HepG2 (cell line): ENCODE measurements around the gene CXorf38. TPM values are rescaled to one million over a fixed set of nuclear protein-coding genes. Genes with fewer than 3 reads are reported as not detected.

Experiments used
- ATF7 ChIP-seq, 2 experiments: fragments of 450-650 bp in 1 of 2; sonication (generic) in 1 of 2; formaldehyde crosslinking in 1 of 2; IDR thresholded peaks; 2 replicates each; pipeline versions ENCODE4 v1.4.0 to v1.6.1; 2016 to 2020; ENCODE audit warnings: antibody characterized with exemption in 1 of 2, mild to moderate bottlenecking in 1 of 2, missing genetic modification reagents in 1 of 2
- HNRNPLL ChIP-seq: fragments of 200-400 bp; formaldehyde crosslinking; IDR thresholded peaks from 2 replicates; pipeline ENCODE4 v1.6.1; 2017; ENCODE audit warnings: mild to moderate bottlenecking, low read depth, low read length; ENCODE audit not compliant: poor library complexity, severe bottlenecking
- MED1 ChIP-seq: sonication (generic); formaldehyde crosslinking; IDR thresholded peaks from 2 replicates; pipeline ENCODE4 v1.4.0; 2020; ENCODE audit warnings: missing genetic modification reagents
- MEIS1 ChIP-seq: sonication (generic); formaldehyde crosslinking; IDR thresholded peaks from 2 replicates; pipeline ENCODE4 v1.9.0; 2021; ENCODE audit warnings: mild to moderate bottlenecking, missing genetic modification reagents, moderate library complexity, borderline replicate concordance
- MYC ChIP-seq: sonication (generic); formaldehyde crosslinking; IDR thresholded peaks from 2 replicates; pipeline ENCODE4 v1.9.0; 2021; ENCODE audit warnings: missing genetic modification reagents, borderline replicate concordance
- NFYC ChIP-seq: IDR thresholded peaks from 2 replicates; pipeline ENCODE4 v1.6.1; 2016; ENCODE audit warnings: missing genetic modification reagents, missing compliant biosample characterization
- PBX2 ChIP-seq: IDR thresholded peaks from 2 replicates; pipeline ENCODE4 v1.6.1; 2016; ENCODE audit warnings: control low read depth
- REPIN1 ChIP-seq: sonication (generic); formaldehyde crosslinking; IDR thresholded peaks from 2 replicates; pipeline ENCODE4 v1.8.0; 2022; ENCODE audit warnings: missing genetic modification reagents, low read depth, mild to moderate bottlenecking, borderline replicate concordance
- TFAP4 ChIP-seq: sonication (generic); IDR thresholded peaks from 2 replicates; pipeline ENCODE4 v1.6.1; 2016; ENCODE audit warnings: low read depth, borderline replicate concordance
- ZFP91 ChIP-seq: sonication (generic); formaldehyde crosslinking; IDR thresholded peaks from 2 replicates; pipeline ENCODE4 v1.9.0; 2022; ENCODE audit warnings: missing genetic modification reagents, mild to moderate bottlenecking, borderline replicate concordance
- ZFY ChIP-seq: sonication (generic); formaldehyde crosslinking; IDR thresholded peaks from 2 replicates; pipeline ENCODE4 v1.4.0; 2020; ENCODE audit warnings: missing genetic modification reagents
- ZNF234 ChIP-seq: sonication (generic); formaldehyde crosslinking; conservative IDR thresholded peaks from 2 replicates; pipeline ENCODE4 v1.5.1; 2020; ENCODE audit warnings: mild to moderate bottlenecking, missing genetic modification reagents
- ZNF274 ChIP-seq: sonication (generic); formaldehyde crosslinking; IDR thresholded peaks from 2 replicates; pipeline ENCODE4 v1.5.1; 2020; ENCODE audit warnings: mild to moderate bottlenecking, missing genetic modification reagents
- ZNF382 ChIP-seq: sonication (generic); formaldehyde crosslinking; IDR thresholded peaks from 2 replicates; pipeline ENCODE4 v1.5.0; 2020; ENCODE audit warnings: missing genetic modification reagents, mild to moderate bottlenecking, borderline replicate concordance
- ZNF431 ChIP-seq: sonication (generic); formaldehyde crosslinking; IDR thresholded peaks from 2 replicates; pipeline ENCODE4 v1.9.0; 2022; ENCODE audit warnings: missing genetic modification reagents, low read depth, mild to moderate bottlenecking, borderline replicate concordance
- ZNF512 ChIP-seq: sonication (generic); formaldehyde crosslinking; IDR thresholded peaks from 2 replicates; pipeline ENCODE4 v1.4.0; 2020; ENCODE audit warnings: mild to moderate bottlenecking, missing genetic modification reagents
- ZNF776 ChIP-seq: sonication (generic); formaldehyde crosslinking; IDR thresholded peaks from 2 replicates; pipeline ENCODE4 v1.4.0; 2020; ENCODE audit warnings: mild to moderate bottlenecking, missing genetic modification reagents
- ZNF883 ChIP-seq: sonication (generic); formaldehyde crosslinking; IDR thresholded peaks from 2 replicates; pipeline ENCODE4 v1.5.1; 2020; ENCODE audit warnings: mild to moderate bottlenecking, missing genetic modification reagents; ENCODE audit errors: not compliant biosample characterization
- polyA plus RNA-seq, 8 experiments: library from polyadenylated mRNA; depleted of rRNA in 3 of 8; stranded (reverse) in 7 of 8; unstranded in 1 of 8; fragments of >200 nt; fragmentation: Illumina TruSeq in 4 of 8; extraction: Trizol in 4 of 8; gene quantifications; 2 replicates each; pipeline versions ENCODE4 v1.2.1 to v1.2.3, GENCODE V29; 2011 to 2016; ENCODE audit warnings: low read depth in 4 of 8, missing spikeins in 1 of 8, mixed read lengths in 1 of 8; ENCODE audit not compliant: insufficient read depth in 1 of 8
- total RNA-seq, 5 experiments: library from RNA; depleted of rRNA; stranded (reverse); fragments of >200 nt; fragmentation: Illumina TruSeq; extraction: Trizol; gene quantifications; 2 replicates each; pipeline ENCODE4 v1.2.3, GENCODE V29; 2016; ENCODE audit warnings: low read depth in 1 of 5
- TF ChIP-seq, protein P1 (sequence below): sonication (generic); formaldehyde crosslinking; IDR thresholded peaks from 2 replicates; pipeline ENCODE4 v1.4.0; 2020; ENCODE audit warnings: missing genetic modification reagents, borderline replicate concordance

Gene CXorf38
- total and polyA plus RNA-seq, 2 of the 13 experiments (the other 11 are each of a cell fraction or from before 2014, with no cell fraction given) = 4.6 to 6.7 TPM

- TF ChIP-seq ATF7 (IDR thresholded peaks at IDR 0.05) (no peak), ATF7 (CRISPR knock-in tag; IDR thresholded peaks at IDR 0.05) (no peak), ZFY (peak; percentile 74), PBX2 (CRISPR knock-in tag) (peak; percentile 88), ZNF274 (CRISPR knock-in tag) (no peak), ZNF883 (peak; percentile 44), NFYC (peak; percentile 94), ZNF234 (CRISPR knock-in tag) (0 out of 2 replicates have a peak, but pooled peaks have one; percentile 27), ZNF382 (CRISPR knock-in tag) (no peak), MED1 (CRISPR knock-in tag) (0 out of 2 replicates have a peak, but pooled peaks have one; percentile 30), MYC (CRISPR knock-in tag) (0 out of 2 replicates have a peak, but pooled peaks have one; percentile 31), REPIN1 (peak; percentile 57; the same call in 1 of the 2 replicates), TFAP4 (peak; percentile 84; the same call in 1 of the 2 replicates), HNRNPLL (peak; percentile 89), MEIS1 (no peak), ZNF776 (CRISPR knock-in tag) (peak; percentile 51; the same call in 1 of the 2 replicates), ZNF431 (no peak), ZNF512 (CRISPR knock-in tag) (no peak), ZFP91 (CRISPR knock-in tag) (peak; percentile 31; the same call in 1 of the 2 replicates)
- TF ChIP-seq, protein P1, sequence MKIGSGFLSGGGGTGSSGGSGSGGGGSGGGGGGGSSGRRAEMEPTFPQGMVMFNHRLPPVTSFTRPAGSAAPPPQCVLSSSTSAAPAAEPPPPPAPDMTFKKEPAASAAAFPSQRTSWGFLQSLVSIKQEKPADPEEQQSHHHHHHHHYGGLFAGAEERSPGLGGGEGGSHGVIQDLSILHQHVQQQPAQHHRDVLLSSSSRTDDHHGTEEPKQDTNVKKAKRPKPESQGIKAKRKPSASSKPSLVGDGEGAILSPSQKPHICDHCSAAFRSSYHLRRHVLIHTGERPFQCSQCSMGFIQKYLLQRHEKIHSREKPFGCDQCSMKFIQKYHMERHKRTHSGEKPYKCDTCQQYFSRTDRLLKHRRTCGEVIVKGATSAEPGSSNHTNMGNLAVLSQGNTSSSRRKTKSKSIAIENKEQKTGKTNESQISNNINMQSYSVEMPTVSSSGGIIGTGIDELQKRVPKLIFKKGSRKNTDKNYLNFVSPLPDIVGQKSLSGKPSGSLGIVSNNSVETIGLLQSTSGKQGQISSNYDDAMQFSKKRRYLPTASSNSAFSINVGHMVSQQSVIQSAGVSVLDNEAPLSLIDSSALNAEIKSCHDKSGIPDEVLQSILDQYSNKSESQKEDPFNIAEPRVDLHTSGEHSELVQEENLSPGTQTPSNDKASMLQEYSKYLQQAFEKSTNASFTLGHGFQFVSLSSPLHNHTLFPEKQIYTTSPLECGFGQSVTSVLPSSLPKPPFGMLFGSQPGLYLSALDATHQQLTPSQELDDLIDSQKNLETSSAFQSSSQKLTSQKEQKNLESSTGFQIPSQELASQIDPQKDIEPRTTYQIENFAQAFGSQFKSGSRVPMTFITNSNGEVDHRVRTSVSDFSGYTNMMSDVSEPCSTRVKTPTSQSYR (CRISPR knock-in tag) = no peak
Observed at GRCh38 chrX:40580537-40581335, 66.6 kb downstream of the CXorf38 start, which contains the start of gene ATP6AP2 (continued).
